ENCODE results near the gene CIROP. TPM values are rescaled to one million over a fixed set of nuclear protein-coding genes. Genes with fewer than 3 reads are reported as not detected.

CIROP gene
- total RNA-seq, 1 experiment from 2014 or later, result 0.11 TPM

GRCh38 chr14:23071921-23072539, 32.8 kb downstream of the CIROP start (continued):
- no peak for TF ChIP-seq FOXP1 (CRISPR knock-in tag; IDR thresholded peaks at IDR 0.05; ENCODE audit: borderline replicate concordance)
- no peak for TF ChIP-seq ATF6 (CRISPR knock-in tag; IDR thresholded peaks at IDR 0.05)
- TF ChIP-seq ZBTB21 (CRISPR knock-in tag; IDR thresholded peaks at IDR 0.05; ENCODE audit: borderline replicate concordance), result no peak
- no peak for TF ChIP-seq ZNF232 (CRISPR knock-in tag; IDR thresholded peaks at IDR 0.05)
- 0 out of 2 replicates have a peak, but pooled peaks have one; percentile 39 for TF ChIP-seq USF1 (CRISPR knock-in tag; IDR thresholded peaks at IDR 0.05)
- no peak for TF ChIP-seq TCF7 (CRISPR knock-in tag; IDR thresholded peaks at IDR 0.05; ENCODE audit: low read depth)
- TF ChIP-seq SMAD4 (CRISPR knock-in tag; IDR thresholded peaks at IDR 0.05), result no peak

GRCh38 chr14:23071244-23071920, 33.4 kb downstream of the CIROP start:
- Mint-ChIP-seq H3K27me3 (ENCODE audit: low read depth) (no peaks in the 10 kb centered on the region), H3K4me1 (peaks cover 38% of the 10 kb centered on the region), H3K4me3 (peak overlapping the region; percentile 95), H3K27ac (peak overlapping the region; percentile 96), H3K36me3 (peaks cover 70% of the 10 kb centered on the region), H3K9me3 (no peaks in the 10 kb centered on the region)
- ChIA-PET CTCF (interaction anchor here (0.6 to 4.6 kb wide), 20 partner anchors 9 to 295 kb away, joined by 3 to 49 read pairs (median 4); partner anchors contain the start of genes ACIN1, C14orf119, CDH24 and PRMT5), POLR2A (interaction anchor here (0.5 to 2.3 kb wide), 12 partner anchors 11 to 250 kb away, joined by 3 to 24 read pairs (median 4); partner anchors contain the start of genes ACIN1, C14orf119, HAUS4 and PABPN1)
- ATAC-seq, result peak; percentile 87
- peak; percentile 82 for DNase-seq (ENCODE audit: low spot score)
- no peak for TF ChIP-seq SMAD3 (CRISPR knock-in tag; IDR thresholded peaks at IDR 0.05; ENCODE audit: borderline replicate concordance)
- no peak for TF ChIP-seq NR2C2 (CRISPR knock-in tag; IDR thresholded peaks at IDR 0.05)
- TF ChIP-seq TEAD4 (CRISPR knock-in tag; IDR thresholded peaks at IDR 0.05), result no peak
- TF ChIP-seq FOXP1 (CRISPR knock-in tag; IDR thresholded peaks at IDR 0.05; ENCODE audit: borderline replicate concordance), result no peak
- no peak for TF ChIP-seq NR1H2 (CRISPR knock-in tag; IDR thresholded peaks at IDR 0.05)
- TF ChIP-seq ATF2 (CRISPR knock-in tag; IDR thresholded peaks at IDR 0.05; ENCODE audit: borderline replicate concordance, low read depth), result no peak
- TF ChIP-seq CREB1 (CRISPR knock-in tag; IDR thresholded peaks at IDR 0.05), result no peak; the same call in 1 of the 2 replicates
- TF ChIP-seq TEAD1 (CRISPR knock-in tag; IDR thresholded peaks at IDR 0.05), result no peak
- TF ChIP-seq ZNF423 (CRISPR knock-in tag; IDR thresholded peaks at IDR 0.05), result peak; percentile 90
- no peak for TF ChIP-seq ZNF232 (CRISPR knock-in tag; IDR thresholded peaks at IDR 0.05)
- TF ChIP-seq ZNF425 (CRISPR knock-in tag; conservative IDR thresholded peaks at IDR 0.05), result no peak
- no peak for TF ChIP-seq ERG (CRISPR knock-in tag; IDR thresholded peaks at IDR 0.05)
- TF ChIP-seq ATF3 (CRISPR knock-in tag; conservative IDR thresholded peaks at IDR 0.05), result no peak
- no peak for TF ChIP-seq ZNF396 (CRISPR knock-in tag; IDR thresholded peaks at IDR 0.05; ENCODE audit: borderline replicate concordance)
- peak; percentile 60; the same call in 1 of the 2 replicates for TF ChIP-seq ETV6 (CRISPR knock-in tag; IDR thresholded peaks at IDR 0.05)
- 0 out of 2 replicates have a peak, but pooled peaks have one; percentile 11 for TF ChIP-seq ZNF532 (CRISPR knock-in tag; IDR thresholded peaks at IDR 0.05; ENCODE audit: borderline replicate concordance)

Data from WTC11 (cell line).